Astrocyte of the cerebellum (primary cell): ENCODE measurements around the gene GRID1.

ENCODE experiments used
- DNase-seq: peaks from one replicate; pipeline ENCODE4 v3.0.0-alpha.2; 2011; ENCODE audit warnings: low read depth
- H3K4me3 ChIP-seq: 2 replicates; pipeline ENCODE4 v1.5.1; 2011; ENCODE audit warnings: mild to moderate bottlenecking, low read depth, low read length, moderate library complexity
- in situ Hi-C: cut with HindIII; loops from 2 replicates; pipeline ENCODE4 v1.10.0; 2017; ENCODE audit warnings: low sequenced_read_pairs
- TF ChIP-seq, protein P1 (sequence below): IDR thresholded peaks from 2 replicates; pipeline ENCODE4 v1.5.1; 2012; ENCODE audit warnings: low read length, low read depth, moderate library complexity, mild to moderate bottlenecking; ENCODE audit errors: missing control alignments

The GRID1 gene

GRCh38 chr10:86216886-86217285, 149.7 kb downstream of the GRID1 start:
- in situ Hi-C loops, result no loop called here

GRCh38 chr10:86215712-86216111, 150.9 kb downstream of the GRID1 start:
- in situ Hi-C loops, result no loop called here
- DNase-seq, result no peak
- TF ChIP-seq, protein P1, sequence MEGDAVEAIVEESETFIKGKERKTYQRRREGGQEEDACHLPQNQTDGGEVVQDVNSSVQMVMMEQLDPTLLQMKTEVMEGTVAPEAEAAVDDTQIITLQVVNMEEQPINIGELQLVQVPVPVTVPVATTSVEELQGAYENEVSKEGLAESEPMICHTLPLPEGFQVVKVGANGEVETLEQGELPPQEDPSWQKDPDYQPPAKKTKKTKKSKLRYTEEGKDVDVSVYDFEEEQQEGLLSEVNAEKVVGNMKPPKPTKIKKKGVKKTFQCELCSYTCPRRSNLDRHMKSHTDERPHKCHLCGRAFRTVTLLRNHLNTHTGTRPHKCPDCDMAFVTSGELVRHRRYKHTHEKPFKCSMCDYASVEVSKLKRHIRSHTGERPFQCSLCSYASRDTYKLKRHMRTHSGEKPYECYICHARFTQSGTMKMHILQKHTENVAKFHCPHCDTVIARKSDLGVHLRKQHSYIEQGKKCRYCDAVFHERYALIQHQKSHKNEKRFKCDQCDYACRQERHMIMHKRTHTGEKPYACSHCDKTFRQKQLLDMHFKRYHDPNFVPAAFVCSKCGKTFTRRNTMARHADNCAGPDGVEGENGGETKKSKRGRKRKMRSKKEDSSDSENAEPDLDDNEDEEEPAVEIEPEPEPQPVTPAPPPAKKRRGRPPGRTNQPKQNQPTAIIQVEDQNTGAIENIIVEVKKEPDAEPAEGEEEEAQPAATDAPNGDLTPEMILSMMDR, result no peak

More at GRCh38 chr10:86216886-86217285, 149.7 kb downstream of the GRID1 start:
- TF ChIP-seq, protein P1, result no peak
- DNase-seq, result no peak
- no peak overlapping the region for H3K4me3 ChIP-seq

DNA sequence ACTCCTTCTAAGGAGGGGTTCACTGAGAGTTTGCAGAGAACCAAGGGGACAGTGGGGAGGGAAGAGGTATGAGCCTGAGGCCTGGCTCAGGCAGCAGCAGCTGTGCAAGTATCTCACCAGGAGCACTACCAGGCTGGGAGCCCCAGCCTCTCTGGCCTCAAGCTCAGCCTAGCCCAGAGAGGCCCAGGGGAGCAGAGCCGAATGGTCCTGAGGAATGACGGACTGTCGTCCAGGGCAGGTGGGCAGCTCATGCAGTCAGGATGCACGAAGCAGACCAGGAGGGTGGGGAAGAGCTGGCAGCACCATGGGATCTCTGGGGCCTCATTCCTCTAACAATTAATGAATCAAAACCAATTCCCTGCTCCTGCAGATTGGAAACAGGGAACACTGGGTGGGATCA, 151.5 kb downstream of the GRID1 start:
- in situ Hi-C loops, result no loop called here
- H3K4me3 ChIP-seq, result no peak overlapping the region
- no peak for DNase-seq
- TF ChIP-seq, protein P1, result no peak

More at GRCh38 chr10:86215712-86216111, 150.9 kb downstream of the GRID1 start:
- H3K4me3 ChIP-seq, result no peak overlapping the region

DNA sequence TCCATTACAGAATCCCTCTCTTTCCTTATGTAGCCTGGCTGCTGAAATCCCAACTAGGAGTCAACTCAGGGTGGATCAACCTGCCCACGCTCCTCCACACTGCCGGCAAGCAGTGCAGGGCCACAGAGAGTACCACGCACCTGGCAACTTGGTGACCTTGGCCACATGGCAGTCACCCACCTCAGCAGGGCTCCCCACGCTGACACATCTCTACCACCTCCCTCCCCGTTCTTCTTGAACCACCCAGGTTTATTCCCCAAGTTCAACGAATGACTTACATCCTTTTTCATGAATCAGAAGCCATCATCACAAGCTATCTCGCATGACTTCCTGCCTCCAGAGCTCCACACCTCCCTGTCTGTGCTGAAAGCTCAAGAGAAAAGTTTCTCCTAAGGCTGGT, 153.4 kb downstream of the GRID1 start:
- no peak overlapping the region for H3K4me3 ChIP-seq
- in situ Hi-C loops, result no loop called here
- TF ChIP-seq, protein P1, result no peak
- DNase-seq, result no peak

DNA sequence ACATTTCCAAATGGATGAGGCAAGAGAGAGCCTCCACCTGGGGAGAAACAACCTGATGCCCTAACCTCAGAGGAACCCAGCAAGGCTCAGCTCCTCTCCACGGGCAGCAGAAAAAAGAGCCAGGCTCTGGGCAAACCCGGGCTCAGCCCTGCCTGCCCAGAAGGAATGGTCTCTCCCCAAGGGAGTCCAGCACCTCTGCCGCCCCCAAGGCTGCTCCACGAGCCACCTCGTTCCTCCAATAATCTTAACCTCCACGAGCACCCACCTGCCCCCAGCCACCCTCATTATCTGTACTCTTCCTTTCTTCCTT, 154.2 kb downstream of the GRID1 start:
- H3K4me3 ChIP-seq, result no peak overlapping the region
- in situ Hi-C loops, result no loop called here
- TF ChIP-seq, protein P1, result no peak
- DNase-seq, result no peak

DNA sequence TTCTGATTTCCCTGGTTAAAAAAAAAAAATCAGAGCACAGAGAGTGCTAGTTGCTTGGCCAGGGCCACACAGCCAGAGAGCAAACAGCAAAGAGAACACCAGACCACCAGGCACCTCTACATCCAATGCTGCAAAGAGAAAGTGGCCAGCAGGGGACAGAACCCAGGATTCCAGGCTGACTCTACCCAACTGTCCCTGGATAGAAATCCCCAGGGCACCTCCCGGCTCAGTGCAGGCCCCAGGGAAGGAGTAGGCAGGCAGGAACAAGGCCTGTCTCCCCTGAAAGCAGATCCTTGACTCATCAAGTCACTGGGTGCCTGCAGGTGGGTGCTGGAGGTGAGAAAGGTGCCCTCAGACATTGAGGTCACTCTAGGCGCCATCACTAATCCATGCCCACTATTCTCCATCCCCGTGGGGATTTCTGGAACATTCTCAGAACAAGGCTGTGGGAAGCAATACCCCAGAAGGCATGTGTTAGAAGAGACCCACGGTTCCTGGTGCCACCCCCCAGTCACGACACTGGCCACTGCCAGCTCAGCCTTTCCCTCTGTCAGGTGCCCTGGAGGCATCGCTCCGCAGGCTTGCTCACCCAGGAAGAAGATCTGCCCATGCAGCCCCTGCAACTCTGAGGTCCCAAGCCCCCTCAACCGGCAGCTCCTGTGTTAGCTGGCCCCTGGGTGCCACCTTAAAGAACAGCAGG, 154.8 kb downstream of the GRID1 start:
- in situ Hi-C loops, result no loop called here
- DNase-seq, result no peak
- H3K4me3 ChIP-seq, result no peak overlapping the region
- TF ChIP-seq, protein P1, result no peak
